Progenitor cell of endocrine pancreas (in vitro differentiated cells): ENCODE results near the gene ESM1. TPM values are rescaled to one million over a fixed set of nuclear protein-coding genes. Genes with fewer than 3 reads are reported as not detected.

Experiments
- DNase-seq: peaks from one replicate; pipeline ENCODE4 v3.0.0; 2021; ENCODE audit warnings: low spot score; ENCODE audit not compliant: unreplicated experiment
- H3K27ac Mint-ChIP-seq: 2 replicates; pipeline ENCODE4 v1.8.0; 2021; ENCODE audit warnings: mild to moderate bottlenecking, moderate library complexity, mixed read lengths
- H3K27me3 Mint-ChIP-seq: 2 replicates; pipeline ENCODE4 v1.8.0; 2021; ENCODE audit warnings: mixed read lengths
- H3K36me3 Mint-ChIP-seq: 2 replicates; pipeline ENCODE4 v1.8.0; 2022; ENCODE audit warnings: mixed read lengths; ENCODE audit not compliant: insufficient read depth
- H3K4me1 Mint-ChIP-seq: 2 replicates; pipeline ENCODE4 v1.8.0; 2021; ENCODE audit warnings: low read depth, mixed read lengths
- H3K4me3 Mint-ChIP-seq: 2 replicates; pipeline ENCODE4 v1.8.0; 2021; ENCODE audit warnings: low read depth, mild to moderate bottlenecking, moderate library complexity, mixed read lengths
- H3K9me3 Mint-ChIP-seq: 2 replicates; pipeline ENCODE4 v1.8.0; 2021; ENCODE audit warnings: low read depth, mixed read lengths
- total RNA-seq: library from RNA; stranded (reverse); gene quantifications from 2 replicates; pipeline ENCODE4 v1.2.1, GENCODE V29; 2021
- TF ChIP-seq, protein P1 (sequence below): fragments of 200-600 bp; sonication (generic); IDR thresholded peaks from one replicate; pipeline ENCODE4 v1.5.0; 2021; ENCODE audit warnings: antibody characterized with exemption, mild to moderate bottlenecking; ENCODE audit not compliant: unreplicated experiment

Gene ESM1
- total RNA-seq, 1 donor from 2014 or later, result not detected

DNA sequence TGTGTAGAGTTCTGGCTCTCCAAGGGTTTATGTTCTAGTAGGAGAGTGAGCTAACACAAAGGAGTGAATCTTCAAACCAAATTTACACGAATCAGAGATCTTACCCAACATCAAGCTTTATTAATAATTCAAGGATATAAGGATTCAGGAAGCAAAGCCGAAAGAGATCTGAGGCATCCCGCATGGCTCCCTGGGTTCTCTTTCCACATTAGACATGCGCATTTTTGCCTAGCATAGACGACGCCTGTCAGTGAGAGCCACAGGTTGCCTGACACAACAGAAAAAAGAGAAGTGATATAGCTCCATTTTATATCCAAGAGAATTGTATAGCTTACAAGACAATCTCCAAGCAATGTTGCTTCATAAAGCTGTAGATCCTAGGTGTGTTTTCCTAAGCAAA lies 52.6 kb downstream of the ESM1 start:
- no peak for DNase-seq
- Mint-ChIP-seq H3K27me3 (peaks cover 9% of the 10 kb centered on the region), H3K4me1 (peaks cover 9% of the 10 kb centered on the region), H3K4me3 (no peak overlapping the region), H3K27ac (no peak overlapping the region), H3K9me3 (no peaks in the 10 kb centered on the region), H3K36me3 (no peaks in the 10 kb centered on the region)
- TF ChIP-seq, protein P1, sequence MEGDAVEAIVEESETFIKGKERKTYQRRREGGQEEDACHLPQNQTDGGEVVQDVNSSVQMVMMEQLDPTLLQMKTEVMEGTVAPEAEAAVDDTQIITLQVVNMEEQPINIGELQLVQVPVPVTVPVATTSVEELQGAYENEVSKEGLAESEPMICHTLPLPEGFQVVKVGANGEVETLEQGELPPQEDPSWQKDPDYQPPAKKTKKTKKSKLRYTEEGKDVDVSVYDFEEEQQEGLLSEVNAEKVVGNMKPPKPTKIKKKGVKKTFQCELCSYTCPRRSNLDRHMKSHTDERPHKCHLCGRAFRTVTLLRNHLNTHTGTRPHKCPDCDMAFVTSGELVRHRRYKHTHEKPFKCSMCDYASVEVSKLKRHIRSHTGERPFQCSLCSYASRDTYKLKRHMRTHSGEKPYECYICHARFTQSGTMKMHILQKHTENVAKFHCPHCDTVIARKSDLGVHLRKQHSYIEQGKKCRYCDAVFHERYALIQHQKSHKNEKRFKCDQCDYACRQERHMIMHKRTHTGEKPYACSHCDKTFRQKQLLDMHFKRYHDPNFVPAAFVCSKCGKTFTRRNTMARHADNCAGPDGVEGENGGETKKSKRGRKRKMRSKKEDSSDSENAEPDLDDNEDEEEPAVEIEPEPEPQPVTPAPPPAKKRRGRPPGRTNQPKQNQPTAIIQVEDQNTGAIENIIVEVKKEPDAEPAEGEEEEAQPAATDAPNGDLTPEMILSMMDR, result no peak

DNA sequence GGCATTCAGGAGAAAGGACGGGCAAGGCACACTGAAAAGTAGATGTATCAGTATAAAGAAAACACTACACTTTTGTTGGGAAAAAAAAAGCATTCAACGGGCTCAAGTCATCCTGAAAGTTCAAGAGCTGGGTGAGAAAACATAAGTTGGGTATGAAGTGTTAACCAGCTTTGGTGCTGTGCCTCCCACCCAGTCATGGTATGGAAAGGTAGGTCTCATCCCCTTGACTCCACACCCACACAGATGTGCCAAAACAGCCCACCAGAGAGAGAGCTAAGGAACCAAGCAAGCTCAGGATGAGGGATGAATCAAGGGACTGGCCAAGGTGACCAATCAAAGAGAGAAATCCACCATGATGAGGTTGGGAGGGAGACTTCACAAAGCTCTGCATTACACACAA lies 54.7 kb downstream of the ESM1 start:
- Mint-ChIP-seq H3K4me3 (no peak overlapping the region), H3K36me3 (no peaks in the 10 kb centered on the region), H3K27me3 (peaks cover 6% of the 10 kb centered on the region), H3K27ac (no peak overlapping the region), H3K4me1 (no peaks in the 10 kb centered on the region), H3K9me3 (peaks cover 7% of the 10 kb centered on the region)
- no peak for DNase-seq
- TF ChIP-seq, protein P1, result no peak

Other genes with a start within 250 kb of the ESM1 start
- not detected in 2 replicates for gene GZMK, start 38.7 kb upstream of the ESM1 start, total RNA-seq
- gene GZMA, start 117.1 kb upstream of the ESM1 start, total RNA-seq, result not detected in 2 replicates
- 38.8 and 40.0 TPM in 2 replicates for gene GPX8, start 174.6 kb upstream of the ESM1 start, total RNA-seq
- not detected in 2 replicates for gene CDC20B, start 187.6 kb upstream of the ESM1 start, total RNA-seq
- gene MCIDAS, start 241.7 kb upstream of the ESM1 start, total RNA-seq, result not detected in 2 replicates
- 0.19 TPM in 1 of 2 replicates, not detected in the other for gene CCNO, start 248.0 kb upstream of the ESM1 start, total RNA-seq